ENCODE data around the gene GABBR2.

GABBR2 gene

DNA sequence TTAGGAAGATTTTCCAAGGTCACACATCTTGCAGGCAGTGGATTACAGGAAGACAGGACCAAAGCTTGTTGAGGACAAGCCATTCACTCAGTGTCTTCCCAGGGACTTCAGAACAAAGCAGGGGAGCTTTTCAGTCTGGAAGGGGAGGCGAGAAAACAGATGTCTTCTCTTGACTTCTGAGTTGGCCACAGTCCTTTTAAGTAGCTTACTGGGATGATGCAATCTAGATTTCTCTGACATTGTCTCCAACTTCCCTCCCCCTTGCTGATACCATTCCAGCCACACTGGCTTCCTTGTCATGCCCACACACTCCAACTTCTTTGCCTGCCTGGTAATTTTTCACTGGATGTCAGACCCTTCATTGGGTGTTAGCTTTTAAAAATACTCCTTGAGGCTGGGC is 279.1 kb downstream of the GABBR2 start:
- no peak for ATAC-seq
- Mint-ChIP-seq H3K9me3 (no peaks in the 10 kb centered on the region), H3K36me3 (no peaks in the 10 kb centered on the region), H3K4me3 (no peak overlapping the region), H3K27ac (no peak overlapping the region), H3K27me3 (no peaks in the 10 kb centered on the region), H3K4me1 (no peaks in the 10 kb centered on the region)

DNA sequence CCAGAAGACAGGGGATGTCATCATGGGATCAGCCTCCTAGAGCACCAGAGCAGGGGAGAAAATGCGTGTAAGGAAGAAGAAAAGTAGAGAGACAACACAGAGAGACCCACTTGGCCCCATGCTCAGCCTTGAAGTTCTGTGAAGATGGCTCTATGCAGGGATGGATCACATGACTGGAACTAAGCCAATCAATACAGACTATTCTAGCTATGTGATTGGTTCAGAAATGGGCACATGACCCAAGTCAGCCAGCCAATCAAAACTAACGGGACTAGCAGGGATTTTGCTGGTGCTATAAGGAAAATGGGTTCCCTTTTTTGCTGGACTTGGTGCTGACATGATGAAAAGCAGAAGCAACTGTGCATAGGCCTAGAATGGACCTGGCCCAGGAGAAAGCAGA is 280.3 kb downstream of the GABBR2 start:
- no peaks in the 10 kb centered on the region for H3K27me3 Mint-ChIP-seq
- H3K9me3 Mint-ChIP-seq, result no peaks in the 10 kb centered on the region
- no peak overlapping the region for H3K27ac Mint-ChIP-seq
- no peak overlapping the region for H3K4me3 Mint-ChIP-seq
- H3K4me1 Mint-ChIP-seq, result no peaks in the 10 kb centered on the region
- H3K36me3 Mint-ChIP-seq, result no peaks in the 10 kb centered on the region
- no peak for ATAC-seq

GRCh38 chr9:98427491-98427890 is 281.2 kb downstream of the GABBR2 start:
- no peaks in the 10 kb centered on the region for H3K9me3 Mint-ChIP-seq
- ATAC-seq, result no peak
- no peak overlapping the region for H3K4me3 Mint-ChIP-seq
- H3K27ac Mint-ChIP-seq, result no peak overlapping the region
- H3K27me3 Mint-ChIP-seq, result no peaks in the 10 kb centered on the region
- no peaks in the 10 kb centered on the region for H3K36me3 Mint-ChIP-seq
- H3K4me1 Mint-ChIP-seq, result no peaks in the 10 kb centered on the region

DNA sequence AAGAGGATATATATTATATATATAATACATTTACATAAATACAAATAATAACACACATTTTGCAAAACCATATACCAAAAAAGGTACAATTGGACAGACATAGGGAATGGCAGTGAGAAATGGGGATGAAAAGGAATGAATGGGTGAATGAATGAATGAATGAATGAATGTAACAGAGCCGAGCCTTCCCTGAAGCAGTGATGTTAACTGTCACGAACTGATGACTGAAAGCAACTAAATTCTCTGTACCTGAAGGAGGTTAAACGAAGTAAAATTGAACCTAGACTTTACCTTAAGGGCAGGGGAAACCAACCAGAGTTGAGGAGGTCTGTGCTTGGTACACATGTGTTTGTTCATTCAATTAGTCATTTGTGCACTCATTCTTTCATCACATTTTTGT is 283.7 kb downstream of the GABBR2 start:
- Mint-ChIP-seq H3K9me3 (peaks cover 3% of the 10 kb centered on the region), H3K27me3 (peaks cover 9% of the 10 kb centered on the region), H3K36me3 (no peaks in the 10 kb centered on the region), H3K4me3 (no peak overlapping the region), H3K27ac (no peak overlapping the region), H3K4me1 (no peaks in the 10 kb centered on the region)
- ATAC-seq, result no peak

GRCh38 chr9:98419260-98419603 is 289.5 kb downstream of the GABBR2 start:
- Mint-ChIP-seq H3K27me3 (peaks cover 47% of the 10 kb centered on the region), H3K4me3 (no peak overlapping the region), H3K36me3 (no peaks in the 10 kb centered on the region), H3K9me3 (peaks cover 3% of the 10 kb centered on the region), H3K4me1 (no peaks in the 10 kb centered on the region), H3K27ac (no peak overlapping the region)
- no peak for ATAC-seq

- Mint-ChIP-seq H3K27ac (no peak overlapping the region), H3K36me3 (no peaks in the 10 kb centered on the region), H3K27me3 (peaks cover 52% of the 10 kb centered on the region), H3K4me1 (no peaks in the 10 kb centered on the region), H3K9me3 (peaks cover 3% of the 10 kb centered on the region), H3K4me3 (no peak overlapping the region)
- no peak for ATAC-seq
These were observed 290.0 kb downstream of the GABBR2 start for GRCh38 chr9:98418578-98419259.

DNA sequence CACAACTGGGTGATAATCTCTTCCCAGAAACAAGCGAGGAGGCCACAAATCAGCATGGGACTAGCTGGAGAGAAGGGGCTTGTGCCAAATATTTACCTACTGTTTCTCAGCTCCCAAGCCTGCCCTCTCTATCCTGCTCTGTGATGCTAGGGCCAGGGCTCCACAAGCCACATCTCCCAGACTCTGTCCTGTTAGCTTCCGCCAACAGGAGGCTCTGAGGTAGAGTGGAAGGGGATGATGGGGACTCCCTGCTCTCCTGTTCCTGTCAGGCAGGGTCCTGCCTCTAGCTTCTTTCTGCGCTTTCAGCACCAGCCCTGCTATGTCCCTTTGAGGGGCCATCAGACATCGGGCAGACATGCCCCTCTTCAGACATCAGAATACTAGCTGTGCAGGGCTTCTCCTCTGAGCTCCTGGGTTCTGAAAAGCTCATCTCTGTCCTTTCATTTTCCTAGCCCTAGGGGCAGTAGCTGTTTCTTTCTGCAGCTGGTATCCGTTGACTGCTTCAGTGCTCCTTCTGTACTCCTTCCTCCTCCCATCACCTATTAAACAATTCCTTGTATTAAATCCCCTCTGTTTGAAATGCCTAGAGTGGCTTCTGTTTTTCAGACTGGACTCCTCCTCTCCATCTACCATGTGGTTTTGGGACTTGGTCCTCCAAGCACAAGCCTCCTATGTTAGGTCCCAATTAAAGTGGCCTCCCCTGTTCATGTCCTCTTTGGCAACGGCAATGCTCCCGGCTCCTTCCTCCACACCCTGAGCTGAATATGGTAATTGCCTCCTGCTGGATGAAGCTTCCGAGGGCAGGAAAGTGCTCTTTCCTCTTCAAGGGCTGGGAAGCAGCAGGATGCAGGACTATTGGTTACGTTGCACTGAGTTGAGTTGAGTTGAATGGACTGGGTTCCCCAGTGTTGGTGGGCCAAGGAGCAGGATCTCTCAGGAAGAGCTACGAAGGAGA is 292.2 kb downstream of the GABBR2 start:
- peaks cover 60% of the 10 kb centered on the region for H3K27me3 Mint-ChIP-seq
- H3K4me1 Mint-ChIP-seq, result no peaks in the 10 kb centered on the region
- no peak overlapping the region for H3K4me3 Mint-ChIP-seq
- H3K36me3 Mint-ChIP-seq, result no peaks in the 10 kb centered on the region
- ATAC-seq, result no peak
- H3K9me3 Mint-ChIP-seq, result peaks cover 3% of the 10 kb centered on the region
- H3K27ac Mint-ChIP-seq, result no peak overlapping the region

DNA sequence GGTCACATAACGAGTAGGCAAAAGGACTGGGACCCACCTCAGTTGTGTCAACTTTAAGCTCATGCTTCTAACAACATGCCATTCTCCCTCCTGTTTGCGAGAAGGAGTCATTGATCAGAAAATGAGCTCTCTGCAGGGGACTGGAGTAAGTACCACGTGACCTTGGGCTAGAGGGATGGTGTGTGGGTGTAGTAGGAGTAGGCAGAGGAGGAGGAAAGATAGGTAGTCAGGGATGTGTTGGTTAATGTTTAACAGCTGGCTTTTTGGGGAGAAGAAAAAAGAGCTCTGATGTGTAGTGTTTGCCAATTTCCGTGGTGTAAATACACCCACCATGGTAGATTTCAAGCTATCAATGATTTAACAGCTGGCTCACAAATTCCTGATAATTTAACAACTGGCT is 293.0 kb downstream of the GABBR2 start:
- ATAC-seq, result no peak
- H3K27me3 Mint-ChIP-seq, result peaks cover 58% of the 10 kb centered on the region
- no peaks in the 10 kb centered on the region for H3K36me3 Mint-ChIP-seq
- no peak overlapping the region for H3K27ac Mint-ChIP-seq
- H3K9me3 Mint-ChIP-seq, result peaks cover 3% of the 10 kb centered on the region
- H3K4me1 Mint-ChIP-seq, result peaks cover 3% of the 10 kb centered on the region
- H3K4me3 Mint-ChIP-seq, result no peak overlapping the region

DNA sequence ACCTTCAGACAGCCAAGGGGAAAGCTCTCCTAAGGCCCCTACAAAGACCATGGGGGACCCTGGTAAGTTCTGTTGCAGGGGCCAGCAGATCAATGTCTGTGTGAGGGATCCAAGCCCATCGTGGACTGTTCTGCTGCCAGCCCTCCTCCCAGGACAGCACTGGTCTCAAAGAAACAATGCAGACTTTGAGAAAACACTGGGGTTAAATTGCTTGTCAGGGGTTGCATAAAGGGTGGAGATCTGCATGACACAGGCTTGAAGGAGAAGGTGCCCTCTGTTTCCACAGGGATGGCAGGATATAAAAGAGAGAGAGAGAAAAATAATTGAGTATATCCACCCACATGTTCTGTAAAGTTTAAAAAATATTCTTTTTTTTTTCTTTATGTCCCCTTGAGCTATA is 295.7 kb downstream of the GABBR2 start:
- Mint-ChIP-seq H3K36me3 (no peaks in the 10 kb centered on the region), H3K27me3 (peaks cover 42% of the 10 kb centered on the region), H3K4me1 (peaks cover 27% of the 10 kb centered on the region), H3K27ac (no peak overlapping the region), H3K4me3 (no peak overlapping the region), H3K9me3 (no peaks in the 10 kb centered on the region)
- no peak for ATAC-seq

- H3K9me3 Mint-ChIP-seq, result no peaks in the 10 kb centered on the region
- H3K4me1 Mint-ChIP-seq, result peaks cover 27% of the 10 kb centered on the region
- H3K27me3 Mint-ChIP-seq, result peaks cover 34% of the 10 kb centered on the region
- no peak overlapping the region for H3K27ac Mint-ChIP-seq
- H3K36me3 Mint-ChIP-seq, result no peaks in the 10 kb centered on the region
- no peak for ATAC-seq
- H3K4me3 Mint-ChIP-seq, result no peak overlapping the region
These were observed 296.5 kb downstream of the GABBR2 start for GRCh38 chr9:98412101-98412842.

DNA sequence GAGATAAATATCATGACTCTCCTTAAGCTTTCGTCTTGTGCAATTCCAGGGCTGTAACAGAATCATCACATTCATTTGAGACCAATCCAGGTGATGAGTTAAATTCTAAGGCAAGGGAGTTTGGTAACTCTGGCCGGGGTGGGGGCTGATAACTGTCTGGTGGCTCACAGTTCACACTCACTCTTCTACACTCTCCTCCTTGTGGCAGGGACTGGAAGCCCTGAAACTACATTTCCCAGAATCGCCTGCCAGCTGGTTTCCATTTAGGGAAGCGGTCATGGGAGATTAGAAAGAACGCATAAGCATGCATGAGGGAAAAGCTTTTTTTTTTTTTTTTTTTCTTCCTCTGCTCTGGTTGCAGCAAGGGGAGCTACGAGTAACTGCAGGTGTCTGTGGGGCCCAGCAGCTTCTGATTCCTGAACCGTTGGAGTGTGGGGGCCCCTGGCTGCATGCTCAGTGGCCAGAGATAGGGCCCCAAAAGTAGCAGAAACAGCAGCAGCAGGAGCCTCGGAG is 298.5 kb downstream of the GABBR2 start:
- peaks cover 27% of the 10 kb centered on the region for H3K4me1 Mint-ChIP-seq
- ATAC-seq, result no peak
- peak overlapping the region; percentile 41 for H3K4me3 Mint-ChIP-seq
- no peaks in the 10 kb centered on the region for H3K9me3 Mint-ChIP-seq
- peak overlapping the region; percentile 32 for H3K27ac Mint-ChIP-seq
- H3K27me3 Mint-ChIP-seq, result peaks cover 15% of the 10 kb centered on the region
- no peaks in the 10 kb centered on the region for H3K36me3 Mint-ChIP-seq

DNA sequence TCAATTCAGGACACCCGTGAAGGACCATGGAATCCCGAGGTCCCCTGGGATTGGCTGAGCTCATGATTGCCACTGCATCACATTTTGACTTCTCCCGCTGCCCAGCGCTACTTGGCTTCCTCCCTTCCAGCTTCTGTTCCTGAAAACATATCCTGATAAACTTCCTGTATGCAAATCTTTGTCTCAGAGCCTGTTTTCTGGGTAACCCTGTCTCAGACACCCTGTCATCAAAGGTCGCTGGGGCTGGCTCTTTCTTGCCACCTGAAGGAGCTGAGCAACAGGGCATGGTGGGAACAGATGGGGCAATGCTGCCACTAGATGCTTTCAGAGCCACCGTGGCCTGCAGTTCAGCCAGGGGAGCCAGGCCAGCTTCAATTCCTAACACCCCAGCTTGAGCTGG is 299.0 kb downstream of the GABBR2 start:
- Mint-ChIP-seq H3K27me3 (peaks cover 15% of the 10 kb centered on the region), H3K4me1 (peaks cover 27% of the 10 kb centered on the region), H3K9me3 (no peaks in the 10 kb centered on the region), H3K4me3 (no peak overlapping the region), H3K27ac (peak overlapping the region; percentile 32), H3K36me3 (no peaks in the 10 kb centered on the region)
- peak; percentile 67 for ATAC-seq

GRCh38 chr9:98406469-98406868 is 302.3 kb downstream of the GABBR2 start:
- Mint-ChIP-seq H3K36me3 (no peaks in the 10 kb centered on the region), H3K27me3 (no peaks in the 10 kb centered on the region), H3K9me3 (no peaks in the 10 kb centered on the region), H3K27ac (no peak overlapping the region), H3K4me3 (no peak overlapping the region), H3K4me1 (peaks cover 27% of the 10 kb centered on the region)
- no peak for ATAC-seq

DNA sequence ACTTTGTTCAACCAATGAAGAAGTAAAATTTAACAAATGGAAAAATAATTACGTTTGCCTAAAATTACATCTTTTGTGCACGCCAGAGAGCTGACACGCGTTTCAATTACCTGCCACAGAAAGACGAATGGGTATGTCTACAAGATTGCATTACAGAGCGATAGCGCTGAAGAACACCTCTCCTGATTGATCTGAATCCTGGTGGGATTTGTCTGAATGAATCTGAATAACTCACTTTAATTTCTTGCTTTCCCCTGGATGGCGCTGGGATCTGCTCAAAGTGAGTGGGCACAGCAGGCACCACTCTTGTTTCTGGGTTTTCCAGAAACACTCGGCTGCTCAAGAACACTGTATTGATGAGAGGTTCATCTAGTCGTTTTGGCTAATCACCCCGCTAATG is 304.5 kb downstream of the GABBR2 start:
- no peak for ATAC-seq
- Mint-ChIP-seq H3K36me3 (no peaks in the 10 kb centered on the region), H3K4me1 (peaks cover 9% of the 10 kb centered on the region), H3K27ac (no peak overlapping the region), H3K4me3 (no peak overlapping the region), H3K27me3 (no peaks in the 10 kb centered on the region), H3K9me3 (no peaks in the 10 kb centered on the region)

DNA sequence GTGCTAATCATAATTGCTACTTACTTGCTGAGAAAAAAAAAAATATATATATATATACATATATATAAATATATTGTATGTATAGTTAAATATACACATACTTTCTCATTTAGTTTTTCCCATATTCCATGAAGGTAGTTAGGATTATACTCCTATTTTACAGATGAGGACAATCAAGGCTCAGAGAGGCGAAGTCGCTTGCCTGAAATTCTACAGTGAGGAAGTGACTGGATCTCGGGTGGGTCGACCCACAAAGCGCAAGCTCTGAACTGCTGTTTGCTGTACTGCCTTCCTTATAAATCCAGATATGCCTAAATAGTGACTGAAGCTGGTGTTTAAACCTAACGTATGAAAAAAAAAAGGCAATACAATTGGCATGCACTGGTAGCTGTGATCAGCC is 305.0 kb downstream of the GABBR2 start:
- Mint-ChIP-seq H3K4me3 (no peak overlapping the region), H3K4me1 (peaks cover 3% of the 10 kb centered on the region), H3K27ac (no peak overlapping the region), H3K36me3 (no peaks in the 10 kb centered on the region), H3K9me3 (no peaks in the 10 kb centered on the region), H3K27me3 (no peaks in the 10 kb centered on the region)
- ATAC-seq, result no peak

All from stimulated activated memory B cell treated with anti-CD40 and anti-IgM and Interleukin-4, amounts not matched to agents 10 μg/mL and 1 μg/mL and 100 μg/mL, for 72 hours (primary cell).